GM18861 (cell line): ENCODE data around the gene BEX4.
"Not testable (repeated sequence)": the region's sequence is repeated elsewhere in the genome, so short reads cannot be mapped to it uniquely, and the experiment has no call there.

Source experiments
- ATAC-seq: cut with Tn5 transposase; IDR thresholded peaks from one replicate; pipeline ENCODE4 v1.9.1; 2021; ENCODE audit not compliant: unreplicated experiment

BEX4 gene

DNA sequence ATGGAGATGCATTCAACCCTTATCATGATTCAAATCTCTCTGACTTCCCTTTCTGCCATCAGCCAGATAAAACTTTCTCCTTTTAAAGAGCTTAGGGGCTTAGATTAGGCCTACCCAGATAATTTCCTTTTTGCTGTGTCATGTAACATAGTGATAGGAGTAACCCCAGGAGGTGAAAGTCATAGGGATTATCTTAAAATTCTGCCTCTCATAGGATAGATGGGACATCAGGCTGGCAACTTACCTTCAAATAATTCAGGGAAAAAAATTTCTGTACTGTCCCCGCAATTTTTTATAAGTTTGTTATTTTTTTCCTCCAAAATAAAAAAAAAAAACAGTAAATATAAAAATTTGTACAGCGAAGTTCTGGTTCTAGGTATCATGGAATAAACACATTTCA, 20.7 kb downstream of the BEX4 start:
- ATAC-seq: not testable (repeated sequence)

DNA sequence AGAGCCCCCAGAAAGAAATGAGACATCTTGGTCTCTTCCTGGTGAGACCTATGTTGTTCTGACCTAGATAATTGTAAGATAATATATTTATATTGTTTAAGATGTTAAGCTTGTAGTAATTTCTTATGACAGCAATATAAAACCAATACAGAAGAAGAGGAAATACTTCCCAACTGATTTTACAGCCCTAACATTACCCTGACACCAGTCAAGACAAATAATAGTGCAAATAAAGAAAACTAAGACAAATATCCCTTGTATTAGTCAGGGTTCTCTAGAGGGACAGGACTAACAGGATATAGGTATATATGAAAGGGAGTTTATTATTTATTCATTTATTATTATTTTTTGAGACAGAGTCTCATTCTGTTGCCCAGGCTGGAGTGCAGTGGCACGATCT, 21.4 kb downstream of the BEX4 start:
- no peak for ATAC-seq

DNA sequence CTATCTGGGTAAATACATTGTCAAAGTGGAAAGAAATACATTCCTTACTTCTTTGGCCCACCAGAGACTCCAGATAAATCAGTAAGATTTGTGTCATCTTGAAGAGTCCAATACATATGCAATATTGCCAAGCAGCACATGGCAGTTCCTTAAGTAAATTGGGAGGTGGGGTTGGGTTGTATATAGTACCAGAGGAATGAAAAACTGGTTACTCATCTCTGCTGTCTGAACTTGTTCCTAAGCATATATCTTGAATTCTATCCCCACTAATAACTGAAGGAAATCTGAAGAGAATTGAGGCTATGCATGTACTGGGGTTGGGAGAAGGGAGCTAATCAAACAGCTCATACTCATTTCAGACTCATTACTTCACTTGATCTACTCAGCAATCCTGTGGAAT, 25.2 kb downstream of the BEX4 start:
- ATAC-seq: no peak

DNA sequence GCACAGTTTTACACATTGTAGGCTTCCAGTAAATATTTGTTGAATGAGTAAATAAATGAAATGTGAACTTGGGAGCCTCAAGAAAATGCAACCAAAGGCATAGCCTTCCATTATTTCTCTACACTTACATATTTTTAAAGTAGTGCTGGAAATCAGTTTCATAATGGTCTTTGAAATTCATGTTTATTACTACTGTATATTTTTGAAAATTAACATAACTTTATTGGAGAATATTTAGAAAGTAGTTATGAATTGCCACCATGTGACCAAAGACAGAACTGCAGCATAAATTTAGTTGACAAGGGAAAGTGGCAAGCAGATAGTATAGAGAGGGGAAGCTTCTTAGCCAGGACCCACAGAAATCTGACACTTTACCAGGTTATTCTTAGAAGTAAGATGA, 33.6 kb downstream of the BEX4 start:
- no peak for ATAC-seq

DNA sequence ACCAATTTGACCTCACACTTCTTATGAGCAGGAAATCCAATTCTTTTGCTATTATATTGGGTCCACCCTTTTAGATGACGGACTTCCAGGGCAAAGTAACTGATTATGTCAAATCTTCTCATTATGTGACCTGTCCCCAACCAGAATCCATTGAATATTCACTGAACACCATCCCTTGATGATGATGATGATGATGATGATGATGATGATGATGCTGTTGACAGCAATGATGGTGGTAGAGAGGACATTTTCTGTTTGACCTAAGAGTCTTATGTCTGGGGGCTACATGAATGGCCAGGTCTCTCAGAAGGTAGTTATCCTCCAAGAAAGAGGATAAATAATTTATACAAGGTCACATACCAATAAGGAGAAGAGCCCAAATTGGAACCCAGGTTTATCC, 34.9 kb downstream of the BEX4 start:
- no peak for ATAC-seq

DNA sequence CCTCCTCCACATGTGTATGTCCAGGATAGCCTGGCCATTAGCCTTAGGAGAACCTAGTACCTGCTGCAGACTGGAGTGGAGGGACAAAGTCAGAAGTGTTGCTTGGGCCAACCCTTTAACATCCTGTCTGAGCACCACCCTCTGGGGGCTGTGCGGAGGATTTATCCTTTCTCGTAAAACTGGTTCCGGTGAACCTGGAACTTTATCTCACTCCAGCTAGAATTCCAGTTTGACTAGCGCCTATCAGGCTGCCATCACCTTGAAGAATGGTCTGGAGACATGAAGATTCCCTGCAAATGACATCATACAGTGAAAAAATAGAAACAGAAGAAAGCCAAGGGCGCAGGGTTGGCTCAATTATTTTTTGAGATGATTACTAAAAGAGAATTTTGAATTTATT, 36.1 kb downstream of the BEX4 start:
- ATAC-seq: no peak

DNA sequence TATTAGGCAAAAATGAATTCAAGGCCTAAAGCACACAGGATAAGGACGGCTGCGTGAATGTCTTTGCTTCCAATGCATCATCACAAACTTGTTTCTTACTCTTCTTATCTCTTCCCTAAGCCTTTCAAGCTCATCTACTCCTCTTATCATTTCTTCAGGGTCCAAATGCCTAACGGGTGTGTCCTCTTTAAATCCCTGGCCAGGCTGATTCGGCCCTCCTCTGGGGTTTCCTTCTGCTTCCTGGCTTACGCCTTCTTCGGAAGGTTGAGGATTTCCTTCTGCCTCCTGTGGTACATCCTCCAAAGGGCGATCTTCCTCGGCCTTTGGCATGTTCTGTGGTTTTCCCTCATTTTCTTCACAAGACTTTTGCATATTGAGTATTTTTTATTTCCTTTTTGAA, 38.7 kb downstream of the BEX4 start:
- no peak for ATAC-seq

DNA sequence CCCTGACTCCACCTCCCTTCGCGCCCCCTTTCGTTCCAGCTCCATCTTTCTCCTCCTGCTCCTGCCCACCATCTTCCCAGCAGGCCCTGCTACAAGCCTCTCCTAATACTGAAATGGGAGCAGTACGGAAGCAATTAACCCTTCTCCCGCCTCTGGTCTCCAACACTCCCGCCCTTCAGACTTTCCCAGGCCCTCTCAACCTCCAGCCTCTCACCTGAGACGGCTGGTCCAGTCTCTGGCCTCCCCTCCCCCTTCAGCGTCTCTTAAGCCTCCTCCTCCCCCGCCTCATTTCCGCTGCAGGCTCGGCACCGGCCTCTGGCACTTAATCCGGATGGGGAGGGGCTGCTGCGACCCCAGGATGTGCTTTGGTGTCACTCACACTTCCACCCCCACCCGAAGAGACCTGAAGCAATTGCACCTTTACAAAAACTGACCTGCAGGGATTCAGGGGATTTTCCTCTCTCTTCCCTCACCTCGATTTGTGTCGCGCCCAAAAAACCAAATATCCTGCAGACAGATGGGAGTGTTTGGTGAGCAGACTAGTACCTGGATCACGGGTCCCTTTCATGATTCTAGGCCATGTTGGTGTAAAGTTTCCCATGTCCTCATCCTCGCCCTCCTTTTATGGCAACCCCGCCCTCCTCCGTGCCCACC, 39.4 kb downstream of the BEX4 start:
- ATAC-seq: no peak

DNA sequence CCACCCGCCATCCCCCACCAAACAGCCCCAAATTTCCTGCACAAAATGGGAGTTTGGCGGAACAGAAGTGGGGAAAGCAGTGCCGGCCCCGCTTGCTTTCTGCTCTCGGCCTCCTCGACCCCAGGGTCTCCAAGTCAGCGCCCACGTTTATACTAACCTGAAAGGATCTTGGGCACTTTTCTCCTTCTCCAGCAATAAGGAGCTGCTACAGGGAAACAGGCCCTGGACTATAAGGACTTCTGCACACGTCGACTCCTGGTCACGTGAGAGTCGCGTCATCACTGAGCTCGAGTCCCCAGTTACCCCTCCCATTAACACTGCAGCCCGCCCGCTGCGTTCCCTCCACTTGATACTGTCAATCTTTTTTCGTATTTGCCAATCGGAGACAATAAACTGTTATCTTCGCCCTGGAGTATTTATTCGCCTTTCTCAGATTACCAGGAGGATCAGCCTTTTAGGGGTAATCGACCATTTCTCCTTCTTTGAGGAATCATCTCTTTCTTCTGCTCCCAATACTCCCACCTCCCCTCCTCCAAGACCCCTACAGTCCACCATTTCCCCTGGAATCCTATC, 40.1 kb downstream of the BEX4 start, which contains the start of gene TCEAL8:
Gene TCEAL8 (minus strand): TSS at position 235 of the 573 bp plus-strand sequence. CDS start 1,176 bp downstream, outside the sequence.
- ATAC-seq: peak; percentile 88

DNA sequence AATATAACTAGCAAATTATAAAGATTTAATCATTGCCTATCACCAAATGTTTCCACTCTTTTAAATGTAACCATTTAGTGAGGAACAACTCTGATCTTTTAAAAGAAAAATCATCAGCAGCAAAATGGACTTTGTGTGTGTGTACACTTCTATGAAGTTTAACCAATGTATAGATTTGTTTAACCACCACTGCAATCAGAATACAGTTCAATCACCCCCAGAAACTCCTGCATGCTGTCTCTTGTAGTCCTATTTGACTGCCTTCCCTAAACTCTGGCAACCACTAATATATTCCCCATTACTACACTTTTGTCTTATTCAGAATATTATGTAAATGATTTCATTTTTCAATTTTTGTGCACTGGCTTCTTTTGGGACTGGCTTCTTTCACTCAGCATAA, 41.7 kb downstream of the BEX4 start:
- ATAC-seq: no peak

DNA sequence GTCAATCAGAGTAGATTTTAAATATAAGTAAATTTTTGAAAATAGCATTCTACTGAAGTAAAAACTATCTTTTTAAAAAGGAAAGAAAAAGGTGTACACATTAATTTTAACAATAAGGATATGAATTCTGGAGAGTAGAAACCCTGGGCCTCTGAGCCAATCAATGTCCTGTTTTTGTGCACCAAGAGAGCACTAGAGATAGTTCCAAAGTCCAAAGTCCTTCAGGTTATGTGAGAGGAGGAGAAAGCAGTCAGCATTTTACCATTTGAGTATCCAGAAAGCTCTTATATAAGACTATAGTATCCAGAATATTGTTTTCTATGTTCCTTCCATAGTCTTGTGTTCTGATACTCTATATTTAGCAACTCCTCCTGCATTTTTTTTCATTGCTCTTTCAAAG, 43.4 kb downstream of the BEX4 start:
- no peak for ATAC-seq
